ENCODE results near the gene OR5B3.

DNA sequence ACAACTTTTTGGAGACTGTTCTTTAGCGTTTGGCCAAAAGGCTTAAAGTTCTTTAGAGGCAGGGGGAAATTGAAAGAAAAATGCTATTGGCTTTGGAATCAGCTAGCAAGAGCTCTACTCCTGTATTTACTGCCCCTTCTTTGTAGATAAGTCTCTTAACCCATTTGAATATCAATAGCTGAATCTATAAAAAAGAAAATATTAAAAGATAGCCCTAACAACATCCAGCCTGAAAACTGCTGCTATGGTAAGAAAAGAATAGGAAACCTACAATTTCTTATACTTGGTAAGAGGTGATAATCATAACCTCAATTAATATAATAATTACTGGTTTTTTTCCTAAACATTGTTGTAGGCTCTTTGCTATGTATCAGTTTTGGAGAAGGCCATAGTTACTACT is 35.5 kb upstream of the OR5B3 start, which contains the start of gene OR5B12:
- TF ChIP-seq CTCF (IDR thresholded peaks at IDR 0.05) (no peak), POLR2A (IDR thresholded peaks at IDR 0.05) (no peak)
